ENCODE results near the gene UNCX. TPM values are rescaled to one million over a fixed set of nuclear protein-coding genes. Genes with fewer than 3 reads are reported as not detected.

The UNCX gene
- total and polyA plus RNA-seq, 11 donors: not detected

DNA sequence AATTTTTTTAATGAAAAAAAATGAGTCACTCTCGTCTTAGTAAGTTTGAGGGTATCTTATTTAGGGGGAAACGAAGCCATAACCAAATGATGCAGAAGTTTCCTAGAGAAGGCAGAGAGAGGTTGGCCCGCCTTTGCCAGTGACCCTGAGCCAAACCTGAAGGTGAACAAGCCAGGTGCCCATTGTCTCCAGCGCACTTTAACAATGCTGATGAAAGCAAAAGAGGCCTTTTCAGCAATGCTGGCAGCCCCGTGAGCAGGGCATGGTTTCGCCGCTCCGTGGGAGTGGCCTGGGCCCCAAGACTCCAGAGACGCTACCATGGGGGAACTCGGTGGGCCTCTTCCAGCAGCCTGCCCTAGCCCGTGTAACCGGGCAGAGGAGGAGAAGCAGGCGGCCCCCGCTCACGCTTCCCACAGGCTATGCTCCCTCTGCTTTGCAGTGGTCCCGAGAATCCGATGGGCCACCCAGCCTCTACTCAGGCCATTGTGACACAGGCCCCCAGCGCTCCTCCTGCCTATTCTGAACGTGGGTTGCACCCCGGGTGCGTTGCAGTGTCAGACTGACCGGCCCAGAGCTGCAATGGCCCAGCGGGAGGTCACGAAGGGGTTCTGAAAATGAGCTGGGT lies 14.0 kb upstream of the UNCX start:
- peaks cover 8 to 95% (median 57%) of the 10 kb centered on the region in 9 donors for H3K27me3 ChIP-seq
- DNase-seq (no peak), ATAC-seq (no peak)
- intact Hi-C loops (cut with DNase I): no loop called here
- no peaks in the 10 kb centered on the region for H3K9me3 ChIP-seq
- no peaks in the 10 kb centered on the region for H3K36me3 ChIP-seq
- H3K4me1 ChIP-seq: no peaks in the 10 kb centered on the region
- no peak overlapping the region for H3K27ac ChIP-seq
- TF ChIP-seq, protein P1, sequence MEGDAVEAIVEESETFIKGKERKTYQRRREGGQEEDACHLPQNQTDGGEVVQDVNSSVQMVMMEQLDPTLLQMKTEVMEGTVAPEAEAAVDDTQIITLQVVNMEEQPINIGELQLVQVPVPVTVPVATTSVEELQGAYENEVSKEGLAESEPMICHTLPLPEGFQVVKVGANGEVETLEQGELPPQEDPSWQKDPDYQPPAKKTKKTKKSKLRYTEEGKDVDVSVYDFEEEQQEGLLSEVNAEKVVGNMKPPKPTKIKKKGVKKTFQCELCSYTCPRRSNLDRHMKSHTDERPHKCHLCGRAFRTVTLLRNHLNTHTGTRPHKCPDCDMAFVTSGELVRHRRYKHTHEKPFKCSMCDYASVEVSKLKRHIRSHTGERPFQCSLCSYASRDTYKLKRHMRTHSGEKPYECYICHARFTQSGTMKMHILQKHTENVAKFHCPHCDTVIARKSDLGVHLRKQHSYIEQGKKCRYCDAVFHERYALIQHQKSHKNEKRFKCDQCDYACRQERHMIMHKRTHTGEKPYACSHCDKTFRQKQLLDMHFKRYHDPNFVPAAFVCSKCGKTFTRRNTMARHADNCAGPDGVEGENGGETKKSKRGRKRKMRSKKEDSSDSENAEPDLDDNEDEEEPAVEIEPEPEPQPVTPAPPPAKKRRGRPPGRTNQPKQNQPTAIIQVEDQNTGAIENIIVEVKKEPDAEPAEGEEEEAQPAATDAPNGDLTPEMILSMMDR (IDR thresholded peaks at IDR 0.05): no peak
- TF ChIP-seq POLR2A (IDR thresholded peaks at IDR 0.05): no peak
- H3K4me3 ChIP-seq: no peak overlapping the region
- WGBS, 4 donors: 67 to 71% (median 68%) methylated on average over 21 to 24 of the region's 24 CpGs

DNA sequence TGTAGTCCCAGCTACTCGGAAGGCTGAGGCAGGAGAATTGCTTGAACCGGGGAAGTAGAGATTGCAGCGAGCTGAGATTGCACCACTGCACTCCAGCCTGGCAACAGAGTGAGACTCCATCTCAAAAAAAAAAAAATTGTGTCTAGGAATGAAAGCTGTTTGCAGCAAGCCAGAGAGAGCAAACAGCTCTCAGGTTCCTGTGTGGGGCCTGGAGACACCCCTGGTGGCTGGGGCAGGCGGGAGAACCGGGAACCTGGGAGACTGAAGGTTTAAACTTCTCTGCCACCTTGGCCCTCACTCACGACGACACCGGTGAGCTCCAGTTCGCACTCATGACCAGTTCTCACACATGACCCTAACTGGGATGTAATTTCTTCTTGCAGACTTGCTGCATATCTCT lies 13.2 kb upstream of the UNCX start:
- DNase-seq: no peak
- Histone ChIP-seq H3K36me3 (no peaks in the 10 kb centered on the region), H3K4me3 (no peak overlapping the region), H3K9me3 (no peaks in the 10 kb centered on the region), H3K4me1 (peaks cover 0 to 8% (median 1%) of the 10 kb centered on the region in 12 donors), H3K27ac (no peak overlapping the region), H3K27me3 (peaks cover 14 to 95% (median 57%) of the 10 kb centered on the region in 9 donors)
- intact Hi-C loops (cut with DNase I): no loop called here
- ATAC-seq: no peak
- 68 to 74% (median 69%) methylated on average over 9 of the region's 9 CpGs for WGBS, 4 donors
- no peak for TF ChIP-seq POLR2A (IDR thresholded peaks at IDR 0.05)
- TF ChIP-seq, protein P1 (IDR thresholded peaks at IDR 0.05): no peak

DNA sequence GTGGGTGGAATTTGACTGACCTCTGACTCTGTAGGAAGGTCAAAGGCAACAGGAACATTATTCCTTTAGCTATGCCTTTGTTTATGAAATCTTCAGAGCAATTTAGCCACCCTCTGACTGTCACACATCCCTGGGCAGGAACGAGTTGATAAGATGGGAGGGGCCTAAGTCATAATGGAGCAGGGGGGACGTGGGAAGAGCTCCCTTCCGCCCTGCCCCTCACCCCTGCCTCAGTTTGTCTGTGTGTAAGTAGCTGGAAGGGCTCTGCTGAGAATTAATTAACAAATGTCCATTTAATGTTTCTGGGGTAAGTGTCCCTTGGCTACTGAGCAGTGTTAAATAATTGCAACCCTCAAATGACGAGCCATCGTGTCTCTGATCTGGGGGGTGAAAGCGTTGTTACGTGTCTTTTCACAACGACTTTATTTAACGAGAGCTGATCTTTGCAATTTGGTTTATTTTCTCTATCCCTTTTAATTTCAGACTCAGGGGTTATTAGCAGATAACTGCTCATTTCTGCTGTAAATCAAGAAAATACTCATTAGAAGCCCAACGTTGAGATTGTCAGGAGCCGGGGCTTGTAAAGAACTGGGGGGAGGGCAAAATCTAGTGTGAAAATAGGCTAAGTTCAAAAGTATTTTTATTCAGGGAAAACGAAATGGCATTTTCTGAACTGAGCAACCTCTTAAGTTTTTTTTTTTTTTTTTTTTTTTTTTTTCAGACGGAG lies 12.5 kb upstream of the UNCX start:
- peaks cover 19 to 95% (median 61%) of the 10 kb centered on the region in 9 donors for H3K27me3 ChIP-seq
- TF ChIP-seq, protein P1 (IDR thresholded peaks at IDR 0.05): no peak
- TF ChIP-seq POLR2A (IDR thresholded peaks at IDR 0.05): no peak
- H3K4me3 ChIP-seq: no peak overlapping the region
- intact Hi-C loops (cut with DNase I): loop anchor here in 7 of 10 donors (5.0 to 10.0 kb wide), 3 partner anchors 192 to 255 kb away; no protein-coding TSS in a partner anchor
- no peaks in the 10 kb centered on the region for H3K36me3 ChIP-seq
- WGBS, 4 donors: 68 to 73% (median 72%) methylated on average over 13 of the region's 13 CpGs
- no peak overlapping the region for H3K27ac ChIP-seq
- ATAC-seq: no peak
- peaks cover 0 to 11% (median 2%) of the 10 kb centered on the region in 12 donors for H3K4me1 ChIP-seq
- H3K9me3 ChIP-seq: no peaks in the 10 kb centered on the region
- DNase-seq: no peak

- WGBS, 4 donors: 57 to 62% (median 61%) methylated on average over 22 of the region's 22 CpGs
- intact Hi-C loops (cut with DNase I): loop anchor here in 7 of 10 donors (5.0 to 10.0 kb wide), 3 partner anchors 191 to 254 kb away; no protein-coding TSS in a partner anchor
- TF ChIP-seq POLR2A (IDR thresholded peaks at IDR 0.05): no peak
- TF ChIP-seq, protein P1 (IDR thresholded peaks at IDR 0.05): no peak
- Histone ChIP-seq H3K4me1 (peaks cover 0 to 18% (median 4%) of the 10 kb centered on the region in 12 donors), H3K27me3 (peaks cover 29 to 95% (median 67%) of the 10 kb centered on the region in 9 donors), H3K27ac (no peak overlapping the region), H3K36me3 (no peaks in the 10 kb centered on the region), H3K4me3 (no peak overlapping the region), H3K9me3 (no peaks in the 10 kb centered on the region)
- DNase-seq (no peak), ATAC-seq (no peak)
These were observed 11.5 kb upstream of the UNCX start for GRCh38 chr7:1220977-1221745.

Data from heart left ventricle (tissue), 16 donors.